Measurements from ENCODE around the gene SPDYE4. TPM values are rescaled to one million over a fixed set of nuclear protein-coding genes. Genes with fewer than 3 reads are reported as not detected.

The SPDYE4 gene
- total RNA-seq, 4 donors from 2014 or later: not detected

GRCh38 chr17:8785547-8786413 is 27.4 kb upstream of the SPDYE4 start:
- Histone ChIP-seq H3K4me3 (no peak overlapping the region), H3K4me1 (no peaks in the 10 kb centered on the region), H3K36me3 (no peaks in the 10 kb centered on the region), H3K9me3 (no peaks in the 10 kb centered on the region), H3K27ac (no peak overlapping the region), H3K27me3 (no peaks in the 10 kb centered on the region)
- WGBS, 2 donors (ENCODE audit: low coverage in 1 of 2): 22% methylated on average over 5 of the region's 19 CpGs; no CpG with 5 or more reads in 1 of the 2 donors
- TF ChIP-seq EP300 (IDR thresholded peaks at IDR 0.05): no peak
- peak; percentile 54 to 80 (median 64) for TF ChIP-seq CTCF (IDR thresholded peaks at IDR 0.05)
- ATAC-seq: peak; percentile 79

- Histone ChIP-seq H3K36me3 (no peaks in the 10 kb centered on the region), H3K4me3 (no peak overlapping the region), H3K27ac (no peak overlapping the region), H3K27me3 (no peaks in the 10 kb centered on the region), H3K9me3 (no peaks in the 10 kb centered on the region), H3K4me1 (no peaks in the 10 kb centered on the region)
- ATAC-seq: no peak
- 100% methylated on average over 1 of the region's 1 CpG for WGBS, 2 donors (ENCODE audit: low coverage in 1 of 2)
- no peak for TF ChIP-seq POLR2A (IDR thresholded peaks at IDR 0.05)
- no peak for TF ChIP-seq EP300 (IDR thresholded peaks at IDR 0.05)
- no peak for TF ChIP-seq CTCF (IDR thresholded peaks at IDR 0.05)
- no peak for TF ChIP-seq POLR2AphosphoS5 (IDR thresholded peaks at IDR 0.05)
Measured at GRCh38 chr17:8782176-8782575, 23.8 kb upstream of the SPDYE4 start.

- H3K9me3 ChIP-seq: no peaks in the 10 kb centered on the region
- H3K27me3 ChIP-seq: no peaks in the 10 kb centered on the region
- no peak overlapping the region for H3K27ac ChIP-seq
- TF ChIP-seq POLR2AphosphoS5 (IDR thresholded peaks at IDR 0.05) (no peak), EP300 (IDR thresholded peaks at IDR 0.05) (no peak), POLR2A (IDR thresholded peaks at IDR 0.05) (no peak), CTCF (IDR thresholded peaks at IDR 0.05) (no peak)
- no peaks in the 10 kb centered on the region for H3K4me1 ChIP-seq
- H3K36me3 ChIP-seq: no peaks in the 10 kb centered on the region
- H3K4me3 ChIP-seq: no peak overlapping the region
- WGBS, 2 donors (ENCODE audit: low coverage in 1 of 2): 79 to 100% methylated on average over 4 of the region's 4 CpGs
- ATAC-seq: no peak
Measured at GRCh38 chr17:8781776-8782175, 23.4 kb upstream of the SPDYE4 start.

- TF ChIP-seq EP300 (IDR thresholded peaks at IDR 0.05) (no peak), POLR2A (IDR thresholded peaks at IDR 0.05) (no peak), CTCF (IDR thresholded peaks at IDR 0.05) (no peak), POLR2AphosphoS5 (IDR thresholded peaks at IDR 0.05) (no peak)
- Histone ChIP-seq H3K9me3 (no peaks in the 10 kb centered on the region), H3K27me3 (peaks cover 4% of the 10 kb centered on the region), H3K27ac (no peak overlapping the region), H3K4me3 (no peak overlapping the region), H3K36me3 (no peaks in the 10 kb centered on the region), H3K4me1 (no peaks in the 10 kb centered on the region)
- no peak for ATAC-seq
- WGBS, 2 donors (ENCODE audit: low coverage in 1 of 2): 50% methylated on average over 1 of the region's 1 CpG; no CpG with 5 or more reads in 1 of the 2 donors
Measured at GRCh38 chr17:8776881-8777280, 18.5 kb upstream of the SPDYE4 start.

- H3K36me3 ChIP-seq: no peaks in the 10 kb centered on the region
- TF ChIP-seq POLR2A (IDR thresholded peaks at IDR 0.05) (no peak), POLR2AphosphoS5 (IDR thresholded peaks at IDR 0.05) (no peak), EP300 (IDR thresholded peaks at IDR 0.05) (no peak), CTCF (IDR thresholded peaks at IDR 0.05) (no peak)
- ATAC-seq: no peak
- H3K4me3 ChIP-seq: no peak overlapping the region
- no peaks in the 10 kb centered on the region for H3K4me1 ChIP-seq
- H3K9me3 ChIP-seq: no peaks in the 10 kb centered on the region
- H3K27me3 ChIP-seq: peaks cover 9% of the 10 kb centered on the region
- H3K27ac ChIP-seq: no peak overlapping the region
Measured at GRCh38 chr17:8776248-8776647, 17.9 kb upstream of the SPDYE4 start.
